ENCODE results near the gene ETF1. TPM values are rescaled to one million over a fixed set of nuclear protein-coding genes. Genes with fewer than 3 reads are reported as not detected.

Gene ETF1
- total and polyA plus RNA-seq, 9 of the 15 experiments (the other 6 are each of a cell fraction or from before 2014, with no cell fraction given) = 53.7 to 209 (median 164) TPM

GRCh38 chr5:138466900-138467710, 75.9 kb downstream of the ETF1 start (continued):
- TF ChIP-seq MITF (IDR thresholded peaks at IDR 0.05) (no peak), E2F5 (CRISPR knock-in tag; IDR thresholded peaks at IDR 0.05) (peak; percentile 76; the same call in 1 of the 2 replicates), MEF2A (IDR thresholded peaks at IDR 0.05; ENCODE audit: control insufficient read depth, low read depth, low read length) (peak; percentile 21; the same call in 1 of the 2 replicates), PHF21A (IDR thresholded peaks at IDR 0.05; ENCODE audit: borderline replicate concordance, low read depth) (0 out of 2 replicates have a peak, but pooled peaks have one; percentile 28), TAF1 (IDR thresholded peaks at IDR 0.05; ENCODE audit: control insufficient read depth, extremely low read depth, insufficient read depth, low read length, severe bottlenecking) (peak; percentile 48), ZNF512 (tag; IDR thresholded peaks at IDR 0.05) (no peak), TCF7L2 (IDR thresholded peaks at IDR 0.05; ENCODE audit: low read depth, low read length) (no peak), ZNF316 (IDR thresholded peaks at IDR 0.05) (no peak), HIVEP1 (CRISPR knock-in tag; IDR thresholded peaks at IDR 0.05) (no peak), ZNF778 (CRISPR knock-in tag; IDR thresholded peaks at IDR 0.05) (no peak), KDM1A (IDR thresholded peaks at IDR 0.05) (no peak), ADNP (tag; IDR thresholded peaks at IDR 0.05) (no peak), ELF1 (tag; IDR thresholded peaks at IDR 0.05) (no peak), SAFB (IDR thresholded peaks at IDR 0.05; ENCODE audit: borderline replicate concordance, low read depth, low read length) (peak; percentile 62; the same call in 1 of the 2 replicates), ZBED1 (IDR thresholded peaks at IDR 0.05) (0 out of 2 replicates have a peak, but pooled peaks have one; percentile 78), BCL6 (CRISPR knock-in tag; IDR thresholded peaks at IDR 0.05) (no peak), GATA2 (CRISPR knock-in tag; IDR thresholded peaks at IDR 0.05) (no peak)
